Vein endothelial cell (primary cell): ENCODE results near the gene DDX54. TPM values are rescaled to one million over a fixed set of nuclear protein-coding genes. Genes with fewer than 3 reads are reported as not detected.

Source experiments
- small RNA-seq: library from RNA; depleted of rRNA; stranded (forward); fragments of <200 nt; gene quantifications from one replicate; pipeline ENCODE3, GENCODE V24; 2012
- total RNA-seq: library from RNA; depleted of rRNA; stranded (reverse); fragments of >200 nt; gene quantifications from 2 replicates; pipeline ENCODE4 v1.2.3, GENCODE V29; 2012

DDX54 gene, protein sequence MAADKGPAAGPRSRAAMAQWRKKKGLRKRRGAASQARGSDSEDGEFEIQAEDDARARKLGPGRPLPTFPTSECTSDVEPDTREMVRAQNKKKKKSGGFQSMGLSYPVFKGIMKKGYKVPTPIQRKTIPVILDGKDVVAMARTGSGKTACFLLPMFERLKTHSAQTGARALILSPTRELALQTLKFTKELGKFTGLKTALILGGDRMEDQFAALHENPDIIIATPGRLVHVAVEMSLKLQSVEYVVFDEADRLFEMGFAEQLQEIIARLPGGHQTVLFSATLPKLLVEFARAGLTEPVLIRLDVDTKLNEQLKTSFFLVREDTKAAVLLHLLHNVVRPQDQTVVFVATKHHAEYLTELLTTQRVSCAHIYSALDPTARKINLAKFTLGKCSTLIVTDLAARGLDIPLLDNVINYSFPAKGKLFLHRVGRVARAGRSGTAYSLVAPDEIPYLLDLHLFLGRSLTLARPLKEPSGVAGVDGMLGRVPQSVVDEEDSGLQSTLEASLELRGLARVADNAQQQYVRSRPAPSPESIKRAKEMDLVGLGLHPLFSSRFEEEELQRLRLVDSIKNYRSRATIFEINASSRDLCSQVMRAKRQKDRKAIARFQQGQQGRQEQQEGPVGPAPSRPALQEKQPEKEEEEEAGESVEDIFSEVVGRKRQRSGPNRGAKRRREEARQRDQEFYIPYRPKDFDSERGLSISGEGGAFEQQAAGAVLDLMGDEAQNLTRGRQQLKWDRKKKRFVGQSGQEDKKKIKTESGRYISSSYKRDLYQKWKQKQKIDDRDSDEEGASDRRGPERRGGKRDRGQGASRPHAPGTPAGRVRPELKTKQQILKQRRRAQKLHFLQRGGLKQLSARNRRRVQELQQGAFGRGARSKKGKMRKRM
- 56.8 and 65.6 TPM in 2 replicates for total RNA-seq

DNA sequence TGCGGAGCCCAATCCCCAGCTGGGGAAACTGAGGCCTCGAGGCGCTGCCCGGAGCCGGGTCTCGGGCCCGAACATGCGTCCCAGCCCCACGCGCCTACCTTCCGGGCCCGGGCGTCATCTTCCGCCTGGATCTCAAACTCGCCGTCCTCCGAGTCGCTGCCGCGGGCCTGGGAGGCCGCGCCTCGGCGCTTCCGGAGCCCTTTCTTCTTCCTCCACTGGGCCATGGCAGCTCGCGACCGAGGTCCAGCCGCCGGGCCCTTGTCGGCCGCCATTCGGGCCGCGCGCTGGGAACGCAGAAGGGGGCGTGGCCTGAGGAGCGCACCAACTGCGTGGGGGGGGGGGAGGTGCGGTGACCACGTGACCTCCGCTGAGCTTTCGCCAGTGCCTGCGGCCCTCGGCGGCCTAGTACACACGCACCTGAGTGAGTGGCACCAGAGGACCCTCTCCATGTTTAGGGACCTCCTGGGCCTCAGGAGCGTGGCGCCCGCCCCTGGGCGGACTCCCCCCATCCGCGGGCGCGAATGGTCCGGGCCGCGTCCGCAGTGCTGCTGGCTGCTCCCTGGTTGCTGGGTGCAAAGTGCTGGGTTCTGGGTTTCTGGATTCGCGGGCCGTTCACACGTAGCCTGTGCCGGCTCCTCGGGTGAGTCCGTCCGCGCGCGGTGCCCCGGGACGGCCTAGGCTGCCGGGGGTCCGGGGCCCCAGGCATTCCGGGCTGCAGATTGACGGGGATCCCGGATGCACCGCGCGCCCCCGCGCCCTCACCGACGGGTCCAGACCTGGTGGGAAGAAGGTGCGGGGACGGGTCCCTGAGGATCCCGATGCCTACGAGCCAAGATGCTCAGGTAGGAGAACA, at the start of gene DDX54, which contains the start of gene RITA1:
TSS of gene DDX54 (minus strand) at position 299 of the 853 bp plus-strand sequence. CDS start at position 272, 27 bp downstream.
TSS of gene RITA1 (plus strand) at position 542 of the 853 bp plus-strand sequence. CDS start 1,026 bp downstream, outside the sequence.

DNA sequence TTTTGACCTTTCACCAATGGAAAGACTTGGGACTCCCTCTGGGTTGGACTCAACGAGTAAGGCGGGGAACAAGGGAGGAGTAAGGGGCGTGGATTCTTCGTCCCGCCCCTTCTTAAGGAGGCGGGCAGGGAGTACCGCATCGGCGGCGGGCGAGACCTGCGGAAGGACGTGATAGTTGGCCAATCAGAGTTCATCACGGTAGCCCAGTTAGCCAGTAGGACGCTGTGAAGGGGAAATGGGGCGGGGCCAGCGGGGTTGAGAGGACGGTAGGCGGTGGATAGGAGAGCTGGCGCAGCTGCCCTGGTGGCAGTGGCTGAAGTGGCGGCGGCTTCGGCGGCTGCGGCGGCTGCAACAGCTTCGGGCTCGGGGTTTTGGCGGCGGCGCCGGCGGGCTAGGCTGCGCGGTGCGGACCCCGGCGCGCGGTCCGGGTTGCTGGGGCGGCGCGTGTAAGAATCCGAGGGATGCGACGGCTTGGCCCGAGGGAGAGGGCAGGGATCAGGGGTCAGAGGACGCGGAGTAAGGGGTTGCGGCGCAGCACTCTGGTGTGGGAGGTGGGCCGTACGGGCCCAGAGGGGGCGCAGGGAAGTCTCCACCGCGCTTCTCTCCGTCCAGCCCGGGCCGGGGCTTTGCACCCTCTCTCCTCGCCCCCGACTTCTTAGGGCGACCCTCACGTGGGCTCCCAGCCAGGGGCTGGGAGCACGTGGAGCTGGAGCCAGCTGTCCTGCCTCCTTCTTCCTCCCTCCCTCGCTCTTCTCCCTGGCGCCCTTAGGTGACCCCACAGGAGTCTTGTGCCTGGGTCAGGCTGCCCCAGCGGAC, 36.1 kb upstream of the DDX54 start, which contains the start of gene TPCN1:
TSS of gene TPCN1 (plus strand) at position 284 of the 816 bp plus-strand sequence. CDS start 5,389 bp downstream, outside the sequence.

DNA sequence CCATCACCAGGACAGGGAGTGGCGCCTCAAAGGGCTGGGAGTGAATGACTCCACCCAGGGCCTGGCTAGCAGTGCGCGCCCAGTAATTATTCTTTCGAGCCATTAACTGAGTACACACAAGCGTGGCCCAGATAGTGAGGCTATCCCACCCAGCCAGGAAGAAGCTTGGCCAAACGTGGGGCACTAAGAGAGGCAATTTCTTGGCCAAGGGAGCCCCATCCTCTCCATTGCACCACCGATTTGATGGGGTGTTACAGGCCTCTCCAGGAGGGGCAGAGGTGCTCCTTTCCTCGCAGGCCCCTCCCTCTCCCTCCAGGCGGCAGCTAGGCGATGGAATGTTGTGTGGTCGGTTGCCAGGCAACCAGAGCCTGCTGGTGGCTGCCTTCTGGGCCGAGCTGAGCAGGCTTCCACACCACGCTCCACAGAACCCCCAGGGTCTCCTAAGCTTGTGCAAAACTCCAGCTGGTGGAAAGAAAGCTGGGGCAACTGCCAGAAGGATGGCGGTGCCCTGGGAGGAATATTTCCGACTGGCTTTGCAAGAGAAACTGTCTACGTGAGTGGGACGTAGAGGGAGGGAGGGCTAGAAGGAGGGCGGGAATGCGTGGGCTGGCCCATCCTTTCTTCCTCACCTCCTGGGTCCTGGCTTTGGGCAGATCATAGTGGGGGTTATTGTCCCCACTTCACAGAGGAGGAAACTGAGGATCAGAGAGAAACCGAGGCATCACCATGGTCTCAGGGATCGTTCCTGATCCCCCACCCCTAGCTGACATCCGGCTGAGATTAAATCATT, 35.7 kb downstream of the DDX54 start, which contains the start of gene CFAP73:
TSS of gene CFAP73 (plus strand) at position 364 of the 790 bp plus-strand sequence. CDS start at position 498, 134 bp downstream.

DNA sequence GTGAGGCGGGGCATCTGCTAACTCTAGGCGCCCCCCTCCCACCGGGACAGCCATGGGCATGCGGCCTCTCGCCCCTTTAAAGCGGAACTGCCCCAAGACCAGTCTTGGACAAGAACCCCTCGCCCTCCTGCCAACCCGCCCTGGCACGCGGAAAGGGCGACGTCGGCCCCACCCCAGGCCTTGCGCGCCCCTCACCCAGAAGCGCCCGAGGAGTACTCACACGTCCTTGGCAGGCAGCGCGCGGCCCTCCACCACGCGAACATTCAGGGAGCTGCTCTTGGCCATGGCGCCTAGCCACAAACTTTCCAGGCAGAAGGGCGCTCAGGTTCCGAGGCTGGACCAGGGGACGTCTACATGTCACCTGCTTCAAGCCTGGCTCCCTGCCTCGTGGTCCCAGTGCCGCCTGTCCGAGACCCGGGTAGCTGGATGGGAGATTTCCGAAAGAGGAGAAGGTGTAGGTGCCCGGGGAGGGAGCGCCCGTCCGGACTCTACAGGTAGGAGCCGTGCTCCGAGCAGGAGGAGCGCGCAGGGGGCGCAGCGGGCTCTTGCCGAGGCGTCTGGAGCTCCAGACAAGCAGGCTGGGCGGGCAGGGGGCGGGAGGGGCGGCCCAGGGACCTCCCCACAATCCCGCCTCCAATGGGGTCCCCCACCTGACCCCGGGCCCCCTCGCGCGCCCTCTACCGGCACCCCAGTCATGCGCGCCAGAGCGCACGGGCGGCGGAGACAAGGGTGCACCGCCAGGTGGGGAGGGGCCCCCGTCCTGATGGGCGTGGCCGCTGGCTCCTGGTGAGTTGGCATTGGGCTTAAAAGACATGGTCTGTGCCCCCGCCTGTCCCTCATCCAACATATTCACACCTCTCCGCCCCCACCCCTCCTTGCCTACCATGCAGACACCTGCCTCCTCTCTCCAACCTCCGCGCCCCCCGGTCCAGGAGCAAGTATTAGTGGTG, 49.8 kb downstream of the DDX54 start, which contains the start of gene RASAL1:
TSS of gene RASAL1 (minus strand) at position 584 of the 950 bp plus-strand sequence. CDS start at position 285, 299 bp downstream.

Small RNA genes lying within 50 kb of the gene (small RNA-seq; reads per million reads assigned to genes)
- gene MIR7106 (not detected), gene RF00019 (not detected)

Other genes starting within 250 kb of the DDX54 start
- 8.5 and 13.7 TPM in 2 replicates for gene OAS3, start 247.0 kb downstream of the DDX54 start, total RNA-seq
- gene OAS2, start 207.0 kb downstream of the DDX54 start, total RNA-seq = 3.3 and 4.6 TPM in 2 replicates
- not detected in 2 replicates for gene DTX1, start 128.7 kb downstream of the DDX54 start, total RNA-seq
- gene RASAL1, start 49.7 kb downstream of the DDX54 start, total RNA-seq = not detected in 2 replicates
- not detected in 2 replicates for gene CFAP73, start 35.8 kb downstream of the DDX54 start, total RNA-seq
- 24.8 and 25.5 TPM in 2 replicates for gene RITA1, start 243 bp upstream of the DDX54 start, total RNA-seq
- gene TPCN1, start 36.0 kb upstream of the DDX54 start, total RNA-seq = 12.3 and 18.3 TPM in 2 replicates
- 21.9 and 25.1 TPM in 2 replicates for gene SLC8B1, start 149.6 kb upstream of the DDX54 start, total RNA-seq
- 25.2 and 31.4 TPM in 2 replicates for gene PLBD2, start 173.1 kb upstream of the DDX54 start, total RNA-seq
- not detected in 2 replicates for gene SDS, start 218.4 kb upstream of the DDX54 start, total RNA-seq
- gene SDSL, start 236.9 kb upstream of the DDX54 start, total RNA-seq = 2.0 and 4.2 TPM in 2 replicates